Dendritic cell treated with granulocyte-macrophage colony-stimulating factor and Interleukin-4, amounts not matched to agents 40 ng/mL and 50 ng/mL, for 4 days (primary cell): ENCODE data around the gene AQP1.

Experiments used
- H3K27ac Mint-ChIP-seq: one replicate; pipeline ENCODE4 v1.8.0; 2022; ENCODE audit warnings: mild to moderate bottlenecking, mixed read lengths
- H3K27me3 Mint-ChIP-seq: one replicate; pipeline ENCODE4 v1.8.0; 2022; ENCODE audit warnings: mild to moderate bottlenecking, mixed read lengths
- H3K36me3 Mint-ChIP-seq: one replicate; pipeline ENCODE4 v1.8.0; 2022; ENCODE audit warnings: low read depth, mixed read lengths
- H3K4me1 Mint-ChIP-seq: one replicate; pipeline ENCODE4 v1.8.0; 2022; ENCODE audit warnings: low read depth, mixed read lengths
- H3K4me3 Mint-ChIP-seq: one replicate; pipeline ENCODE4 v1.8.0; 2022; ENCODE audit warnings: mild to moderate bottlenecking, moderate library complexity, mixed read lengths
- H3K9me3 Mint-ChIP-seq: one replicate; pipeline ENCODE4 v1.8.0; 2022; ENCODE audit warnings: mixed read lengths
- intact Hi-C: fragments of 100-400 bp; cut with micrococcal nuclease; formaldehyde crosslinking; loops from one replicate; pipeline ENCODE4 v1.15.0; 2022

AQP1 gene

DNA sequence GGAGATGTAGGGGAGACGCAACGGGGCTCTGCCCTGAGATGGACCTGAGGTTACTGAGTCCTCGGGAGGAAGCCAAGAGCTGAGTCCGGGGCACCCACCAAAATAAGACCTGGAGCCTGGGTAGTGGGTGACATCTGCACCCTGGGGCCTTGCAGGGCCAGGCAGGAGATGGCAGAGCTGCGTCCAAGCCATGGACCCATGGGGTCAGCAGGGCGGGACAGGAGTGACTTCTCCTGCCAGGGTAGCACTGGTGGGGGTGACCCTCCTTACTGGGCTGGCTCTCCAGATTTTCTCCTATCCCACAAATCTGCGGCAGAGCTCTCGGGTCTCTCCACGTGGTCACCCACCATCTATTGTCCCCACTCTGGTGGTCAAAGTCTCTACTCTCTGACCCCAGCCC lies 54.2 kb downstream of the AQP1 start:
- H3K9me3 Mint-ChIP-seq: no peaks in the 10 kb centered on the region
- no peaks in the 10 kb centered on the region for H3K4me1 Mint-ChIP-seq
- intact Hi-C loops: no loop called here
- H3K36me3 Mint-ChIP-seq: no peaks in the 10 kb centered on the region
- H3K27ac Mint-ChIP-seq: no peak overlapping the region
- H3K27me3 Mint-ChIP-seq: peaks cover 4% of the 10 kb centered on the region
- no peak overlapping the region for H3K4me3 Mint-ChIP-seq

- Mint-ChIP-seq H3K27me3 (peaks cover 10% of the 10 kb centered on the region), H3K4me3 (no peak overlapping the region), H3K27ac (no peak overlapping the region), H3K36me3 (no peaks in the 10 kb centered on the region), H3K9me3 (no peaks in the 10 kb centered on the region), H3K4me1 (no peaks in the 10 kb centered on the region)
- intact Hi-C loops: no loop called here
These were observed 56.6 kb downstream of the AQP1 start for GRCh38 chr7:30968294-30968693.

DNA sequence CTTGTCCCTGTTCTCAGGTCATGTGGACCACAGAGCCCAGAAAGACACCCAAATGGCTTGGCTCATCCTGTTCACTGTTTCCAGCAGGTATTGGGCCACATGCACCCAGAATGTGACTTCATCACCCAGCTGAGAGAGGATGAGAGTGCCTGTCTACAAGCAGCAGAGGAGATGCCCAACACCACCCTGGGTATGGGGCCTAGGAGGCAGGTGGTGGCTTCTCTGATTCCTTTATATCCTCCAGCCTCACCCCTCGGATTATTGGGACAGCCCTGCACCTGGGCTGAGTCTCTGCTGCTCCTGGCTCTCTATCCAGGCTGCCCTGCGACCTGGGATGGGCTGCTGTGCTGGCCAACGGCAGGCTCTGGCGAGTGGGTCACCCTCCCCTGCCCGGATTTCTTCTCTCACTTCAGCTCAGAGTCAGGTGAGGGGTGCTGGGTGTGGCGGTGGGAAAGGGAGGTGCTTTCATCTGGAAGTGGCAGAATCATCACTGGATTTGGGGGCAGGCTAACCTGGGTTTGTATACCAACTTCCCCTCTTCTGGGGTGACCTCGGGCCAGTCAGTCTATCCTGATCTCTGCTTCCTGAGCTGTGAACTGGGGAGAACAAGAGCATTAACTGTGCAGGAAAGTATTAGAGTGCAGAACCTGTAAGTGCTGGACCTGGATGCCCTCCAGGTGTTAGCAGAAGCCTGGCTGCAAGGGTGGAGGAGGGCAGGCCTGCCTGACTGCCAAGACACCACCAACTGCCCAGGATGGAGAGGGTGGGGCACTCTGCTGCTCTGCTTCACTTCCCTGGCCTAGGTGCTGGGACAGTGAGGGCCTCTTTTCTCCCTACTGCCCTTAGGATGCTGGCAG lies 57.3 kb downstream of the AQP1 start:
- peaks cover 10% of the 10 kb centered on the region for H3K27me3 Mint-ChIP-seq
- H3K9me3 Mint-ChIP-seq: no peaks in the 10 kb centered on the region
- H3K4me1 Mint-ChIP-seq: no peaks in the 10 kb centered on the region
- no peak overlapping the region for H3K27ac Mint-ChIP-seq
- no peak overlapping the region for H3K4me3 Mint-ChIP-seq
- intact Hi-C loops: no loop called here
- H3K36me3 Mint-ChIP-seq: no peaks in the 10 kb centered on the region

- intact Hi-C loops: no loop called here
- Mint-ChIP-seq H3K27me3 (peaks cover 11% of the 10 kb centered on the region), H3K4me3 (no peak overlapping the region), H3K4me1 (no peaks in the 10 kb centered on the region), H3K36me3 (no peaks in the 10 kb centered on the region), H3K9me3 (no peaks in the 10 kb centered on the region), H3K27ac (no peak overlapping the region)
These were observed 57.9 kb downstream of the AQP1 start for GRCh38 chr7:30969604-30969970.

- H3K4me1 Mint-ChIP-seq: no peaks in the 10 kb centered on the region
- H3K9me3 Mint-ChIP-seq: no peaks in the 10 kb centered on the region
- no peaks in the 10 kb centered on the region for H3K36me3 Mint-ChIP-seq
- no peak overlapping the region for H3K4me3 Mint-ChIP-seq
- intact Hi-C loops: no loop called here
- H3K27ac Mint-ChIP-seq: no peak overlapping the region
- peaks cover 11% of the 10 kb centered on the region for H3K27me3 Mint-ChIP-seq
These were observed 58.4 kb downstream of the AQP1 start for GRCh38 chr7:30970074-30970473.

GRCh38 chr7:30970594-30971094 lies 59.0 kb downstream of the AQP1 start:
- peaks cover 13% of the 10 kb centered on the region for H3K27me3 Mint-ChIP-seq
- H3K36me3 Mint-ChIP-seq: no peaks in the 10 kb centered on the region
- intact Hi-C loops: no loop called here
- no peak overlapping the region for H3K4me3 Mint-ChIP-seq
- no peaks in the 10 kb centered on the region for H3K4me1 Mint-ChIP-seq
- H3K27ac Mint-ChIP-seq: no peak overlapping the region
- H3K9me3 Mint-ChIP-seq: no peaks in the 10 kb centered on the region

GRCh38 chr7:30971440-30971839 lies 59.8 kb downstream of the AQP1 start:
- intact Hi-C loops: no loop called here
- Mint-ChIP-seq H3K4me1 (no peaks in the 10 kb centered on the region), H3K4me3 (no peak overlapping the region)

GRCh38 chr7:30971840-30972563 lies 60.3 kb downstream of the AQP1 start:
- intact Hi-C loops: no loop called here
- no peak overlapping the region for H3K27ac Mint-ChIP-seq
- H3K9me3 Mint-ChIP-seq: no peaks in the 10 kb centered on the region

More at GRCh38 chr7:30971440-30971839, 59.8 kb downstream of the AQP1 start:
- Mint-ChIP-seq H3K27ac (no peak overlapping the region), H3K9me3 (no peaks in the 10 kb centered on the region), H3K36me3 (no peaks in the 10 kb centered on the region), H3K27me3 (peaks cover 13% of the 10 kb centered on the region)

DNA sequence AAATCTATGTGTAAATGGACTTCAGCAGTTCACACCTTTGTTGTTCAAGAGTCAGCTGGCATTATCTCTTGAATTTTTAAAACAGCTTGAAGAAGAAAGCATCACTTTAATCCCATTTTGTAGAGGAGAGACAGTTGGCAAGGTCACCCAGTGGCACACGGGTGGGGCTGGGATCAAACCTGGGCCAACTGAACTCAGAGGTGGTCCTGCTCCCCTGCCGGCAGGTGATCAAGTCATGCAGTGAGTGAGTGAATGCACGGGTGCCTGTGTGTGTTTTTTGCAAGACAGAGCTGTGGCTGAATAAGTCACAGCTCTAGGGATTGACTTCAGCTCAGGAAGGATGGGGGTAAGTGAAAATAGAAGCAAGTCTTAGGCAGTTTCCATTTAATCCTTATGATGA lies 61.6 kb downstream of the AQP1 start:
- Mint-ChIP-seq H3K4me3 (no peak overlapping the region), H3K27me3 (peaks cover 15% of the 10 kb centered on the region), H3K27ac (no peak overlapping the region), H3K4me1 (no peaks in the 10 kb centered on the region), H3K36me3 (no peaks in the 10 kb centered on the region), H3K9me3 (no peaks in the 10 kb centered on the region)
- intact Hi-C loops: no loop called here

More at GRCh38 chr7:30971840-30972563, 60.3 kb downstream of the AQP1 start:
- no peaks in the 10 kb centered on the region for H3K4me1 Mint-ChIP-seq
- H3K27me3 Mint-ChIP-seq: peaks cover 12% of the 10 kb centered on the region
- H3K36me3 Mint-ChIP-seq: no peaks in the 10 kb centered on the region
- H3K4me3 Mint-ChIP-seq: no peak overlapping the region

DNA sequence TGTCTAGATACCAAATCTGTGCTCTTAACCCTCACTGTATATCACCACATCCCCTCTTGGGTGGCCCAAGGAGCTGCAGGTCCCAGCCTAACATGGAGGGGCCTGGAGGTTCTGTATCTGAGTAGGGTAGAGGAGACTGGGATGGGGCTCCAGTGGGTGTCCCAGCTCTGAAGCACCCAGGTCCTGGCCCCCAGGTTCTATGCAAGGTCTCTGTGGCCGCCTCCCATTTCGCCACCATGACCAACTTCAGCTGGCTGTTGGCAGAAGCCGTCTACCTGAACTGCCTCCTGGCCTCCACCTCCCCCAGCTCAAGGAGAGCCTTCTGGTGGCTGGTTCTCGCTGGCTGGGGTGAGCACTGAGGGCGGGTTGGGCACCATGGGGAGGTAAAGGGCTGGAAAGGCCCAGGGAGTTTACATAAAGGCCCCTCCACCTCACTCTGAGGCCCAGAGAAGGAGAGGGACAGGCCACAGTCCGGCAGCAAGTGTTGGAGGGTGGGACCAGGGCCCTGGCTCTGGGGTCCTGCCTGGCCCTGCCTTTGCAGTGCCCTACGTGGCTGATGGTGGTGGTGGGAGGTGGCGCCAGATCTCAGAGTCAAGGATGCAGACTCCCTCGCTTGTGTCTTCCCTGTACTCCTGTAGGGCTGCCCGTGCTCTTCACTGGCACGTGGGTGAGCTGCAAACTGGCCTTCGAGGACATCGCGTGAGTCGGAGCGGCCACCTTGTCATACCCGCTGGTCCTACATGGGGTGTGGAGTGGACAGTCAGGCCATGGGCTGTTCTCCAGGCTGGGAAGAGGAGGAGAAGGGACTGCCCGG lies 62.3 kb downstream of the AQP1 start:
- Mint-ChIP-seq H3K36me3 (no peaks in the 10 kb centered on the region), H3K27me3 (peaks cover 17% of the 10 kb centered on the region), H3K9me3 (no peaks in the 10 kb centered on the region), H3K4me3 (no peak overlapping the region), H3K27ac (no peak overlapping the region), H3K4me1 (no peaks in the 10 kb centered on the region)
- intact Hi-C loops: no loop called here

DNA sequence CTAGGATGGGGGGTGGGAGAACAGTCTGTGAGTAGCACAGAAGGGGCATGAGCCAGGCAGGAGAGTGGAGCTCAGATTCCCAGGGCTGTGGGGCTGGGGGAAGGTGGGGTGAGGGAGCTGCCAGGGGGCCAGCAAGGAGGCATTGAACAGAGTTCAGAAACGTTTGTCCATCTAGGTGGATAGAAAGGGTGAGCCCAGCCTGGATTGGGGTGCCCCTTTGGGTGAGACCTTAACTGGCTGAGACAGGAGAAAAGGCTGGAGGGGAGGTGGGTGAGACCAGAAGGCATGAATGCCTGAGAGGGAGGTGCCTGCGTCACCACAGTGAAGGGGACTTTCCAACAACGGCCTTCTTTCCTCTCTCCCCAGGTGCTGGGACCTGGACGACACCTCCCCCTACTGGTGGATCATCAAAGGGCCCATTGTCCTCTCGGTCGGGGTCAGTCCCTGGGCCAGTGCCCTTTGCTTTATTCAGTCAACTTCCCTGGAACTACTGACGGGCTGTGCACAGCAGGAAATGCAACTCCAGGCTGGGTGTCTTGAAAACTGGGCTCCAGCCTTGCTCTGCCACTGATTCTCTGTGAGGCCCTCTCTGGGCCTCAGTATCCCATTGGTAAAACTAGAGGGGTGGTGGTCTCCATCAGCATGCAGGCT lies 63.1 kb downstream of the AQP1 start:
- intact Hi-C loops: no loop called here
- H3K36me3 Mint-ChIP-seq: no peaks in the 10 kb centered on the region
- H3K4me1 Mint-ChIP-seq: no peaks in the 10 kb centered on the region
- H3K9me3 Mint-ChIP-seq: no peaks in the 10 kb centered on the region
- H3K27ac Mint-ChIP-seq: no peak overlapping the region
- peaks cover 17% of the 10 kb centered on the region for H3K27me3 Mint-ChIP-seq
- H3K4me3 Mint-ChIP-seq: no peak overlapping the region
